ENCODE measurements around the gene MAPK8. TPM values are rescaled to one million over a fixed set of nuclear protein-coding genes. Genes with fewer than 3 reads are reported as not detected.

Gene MAPK8
- total RNA-seq, 3 donors from 2014 or later, result 47.1 to 56.4 (median 53.5) TPM

DNA sequence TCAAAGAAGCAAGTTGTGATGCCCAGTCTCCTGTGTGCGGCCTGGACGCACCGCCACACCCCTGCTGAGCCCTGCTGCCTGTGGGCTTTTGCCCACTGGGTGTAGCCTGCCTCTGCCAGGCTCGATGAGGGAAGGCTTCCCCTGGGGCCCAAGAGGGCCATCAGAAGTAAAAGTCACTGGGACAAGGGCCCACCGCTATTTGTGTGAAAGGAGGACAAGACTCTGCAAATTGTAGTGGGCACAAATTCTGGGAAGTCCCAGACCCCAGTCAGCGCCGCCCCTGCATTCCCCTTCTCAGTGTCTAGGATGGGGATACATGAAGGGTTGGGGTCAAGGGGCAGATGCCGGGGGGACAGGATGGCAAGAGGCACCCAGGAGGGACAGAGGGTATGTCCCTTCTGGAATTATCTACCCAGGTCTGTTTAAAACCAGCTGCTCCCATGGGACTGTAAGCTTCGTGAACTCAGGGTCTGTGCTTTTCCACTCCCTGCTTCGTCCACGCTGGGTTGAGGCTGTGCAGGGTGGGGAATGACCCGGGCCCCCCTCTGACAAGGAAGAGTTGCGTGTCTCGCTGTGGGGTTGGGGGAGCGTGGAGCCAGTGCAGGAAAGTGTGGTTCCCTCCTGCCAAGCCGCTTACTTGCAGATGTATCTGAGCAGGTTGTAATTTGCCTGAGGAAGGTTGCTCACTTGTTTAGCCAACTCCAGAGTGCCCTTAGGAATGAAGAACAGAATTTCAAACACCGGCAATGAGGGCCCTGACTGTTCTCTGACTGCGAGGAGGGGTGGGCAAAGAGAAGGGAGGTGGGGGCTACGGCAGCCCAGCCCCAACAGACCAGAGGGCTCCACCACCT, 147.2 kb downstream of the MAPK8 start:
- H3K36me3 ChIP-seq (ENCODE audit: low read depth), result no peaks in the 10 kb centered on the region
- H3K4me3 ChIP-seq, result no peak overlapping the region
- TF ChIP-seq, protein P1, sequence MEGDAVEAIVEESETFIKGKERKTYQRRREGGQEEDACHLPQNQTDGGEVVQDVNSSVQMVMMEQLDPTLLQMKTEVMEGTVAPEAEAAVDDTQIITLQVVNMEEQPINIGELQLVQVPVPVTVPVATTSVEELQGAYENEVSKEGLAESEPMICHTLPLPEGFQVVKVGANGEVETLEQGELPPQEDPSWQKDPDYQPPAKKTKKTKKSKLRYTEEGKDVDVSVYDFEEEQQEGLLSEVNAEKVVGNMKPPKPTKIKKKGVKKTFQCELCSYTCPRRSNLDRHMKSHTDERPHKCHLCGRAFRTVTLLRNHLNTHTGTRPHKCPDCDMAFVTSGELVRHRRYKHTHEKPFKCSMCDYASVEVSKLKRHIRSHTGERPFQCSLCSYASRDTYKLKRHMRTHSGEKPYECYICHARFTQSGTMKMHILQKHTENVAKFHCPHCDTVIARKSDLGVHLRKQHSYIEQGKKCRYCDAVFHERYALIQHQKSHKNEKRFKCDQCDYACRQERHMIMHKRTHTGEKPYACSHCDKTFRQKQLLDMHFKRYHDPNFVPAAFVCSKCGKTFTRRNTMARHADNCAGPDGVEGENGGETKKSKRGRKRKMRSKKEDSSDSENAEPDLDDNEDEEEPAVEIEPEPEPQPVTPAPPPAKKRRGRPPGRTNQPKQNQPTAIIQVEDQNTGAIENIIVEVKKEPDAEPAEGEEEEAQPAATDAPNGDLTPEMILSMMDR (IDR thresholded peaks at IDR 0.05), result no peak
- peak in 2 of 3 donors; percentile 3 to 33 for DNase-seq
- no peaks in the 10 kb centered on the region for H3K4me1 ChIP-seq (ENCODE audit: low read depth)
- intact Hi-C loops (cut with DNase I, micrococcal nuclease), result no loop called here
- H3K9me3 ChIP-seq, result no peaks in the 10 kb centered on the region
- ATAC-seq, result no peak

DNA sequence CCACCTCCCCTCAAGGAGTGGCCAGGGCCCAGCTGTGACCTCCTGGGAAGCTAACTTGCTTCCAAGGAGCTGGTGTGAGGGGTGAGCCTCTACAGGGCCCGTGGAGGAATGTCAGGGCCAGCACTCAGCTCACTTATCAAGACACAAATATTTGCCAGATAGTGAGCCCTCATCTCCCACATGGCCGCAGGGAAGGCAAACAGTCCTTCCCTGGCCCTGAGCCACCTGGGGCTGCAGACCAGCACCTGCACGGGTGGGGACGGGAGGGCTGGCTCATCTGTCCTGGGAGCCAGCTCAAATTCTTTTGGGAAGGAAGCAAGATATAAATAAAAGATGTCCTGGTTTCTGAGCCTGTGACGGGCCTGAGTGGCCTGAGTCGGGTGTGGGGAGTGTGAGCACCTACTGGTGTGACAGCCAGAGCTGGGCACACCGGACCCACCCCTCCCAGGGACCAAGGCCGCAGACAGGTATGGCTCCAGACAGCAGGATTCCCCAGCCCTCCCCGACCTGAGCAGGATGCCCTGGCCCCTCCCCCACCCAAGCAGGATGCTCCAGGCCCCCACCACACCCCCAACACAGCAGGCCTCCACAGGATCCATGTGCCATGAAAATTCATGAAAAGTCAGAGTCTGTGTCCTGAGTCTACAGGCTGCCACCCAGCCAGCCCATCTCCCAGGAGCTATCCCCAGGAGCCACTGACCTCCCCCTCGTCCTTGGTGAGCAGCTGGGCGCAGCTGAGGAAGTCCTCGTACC, 148.0 kb downstream of the MAPK8 start:
- intact Hi-C loops (cut with DNase I, micrococcal nuclease), result no loop called here
- no peak overlapping the region for H3K4me3 ChIP-seq
- H3K4me1 ChIP-seq (ENCODE audit: low read depth), result no peaks in the 10 kb centered on the region
- TF ChIP-seq, protein P1 (IDR thresholded peaks at IDR 0.05), result no peak
- DNase-seq, result peak in 2 of 3 donors; percentile 21 to 28
- H3K9me3 ChIP-seq, result no peaks in the 10 kb centered on the region
- ATAC-seq, result no peak
- H3K36me3 ChIP-seq (ENCODE audit: low read depth), result no peaks in the 10 kb centered on the region

DNA sequence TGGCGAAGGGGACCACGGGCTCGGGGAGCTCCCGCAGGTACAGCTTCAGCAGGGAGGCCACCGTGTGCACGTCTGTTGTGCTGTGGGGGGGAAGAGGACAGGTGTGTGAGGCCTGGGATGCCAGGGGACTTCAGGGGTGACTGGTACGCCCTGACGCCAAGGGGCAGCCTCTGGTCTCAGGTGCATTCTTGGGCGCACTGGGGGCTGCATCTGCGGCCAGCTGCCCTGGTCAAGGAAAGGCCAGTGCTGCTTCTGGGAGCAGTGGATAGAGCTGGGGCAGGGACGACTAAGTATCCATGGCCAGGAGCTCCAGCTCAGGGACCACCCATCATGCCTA, 148.5 kb downstream of the MAPK8 start:
- ATAC-seq (no peak), DNase-seq (peak in 1 of 3 donors; percentile 32)
- intact Hi-C loops (cut with DNase I, micrococcal nuclease), result no loop called here
- Histone ChIP-seq H3K4me1 (ENCODE audit: low read depth) (no peaks in the 10 kb centered on the region), H3K36me3 (ENCODE audit: low read depth) (no peaks in the 10 kb centered on the region), H3K4me3 (no peak overlapping the region), H3K9me3 (no peaks in the 10 kb centered on the region)
- TF ChIP-seq, protein P1 (IDR thresholded peaks at IDR 0.05), result no peak

DNA sequence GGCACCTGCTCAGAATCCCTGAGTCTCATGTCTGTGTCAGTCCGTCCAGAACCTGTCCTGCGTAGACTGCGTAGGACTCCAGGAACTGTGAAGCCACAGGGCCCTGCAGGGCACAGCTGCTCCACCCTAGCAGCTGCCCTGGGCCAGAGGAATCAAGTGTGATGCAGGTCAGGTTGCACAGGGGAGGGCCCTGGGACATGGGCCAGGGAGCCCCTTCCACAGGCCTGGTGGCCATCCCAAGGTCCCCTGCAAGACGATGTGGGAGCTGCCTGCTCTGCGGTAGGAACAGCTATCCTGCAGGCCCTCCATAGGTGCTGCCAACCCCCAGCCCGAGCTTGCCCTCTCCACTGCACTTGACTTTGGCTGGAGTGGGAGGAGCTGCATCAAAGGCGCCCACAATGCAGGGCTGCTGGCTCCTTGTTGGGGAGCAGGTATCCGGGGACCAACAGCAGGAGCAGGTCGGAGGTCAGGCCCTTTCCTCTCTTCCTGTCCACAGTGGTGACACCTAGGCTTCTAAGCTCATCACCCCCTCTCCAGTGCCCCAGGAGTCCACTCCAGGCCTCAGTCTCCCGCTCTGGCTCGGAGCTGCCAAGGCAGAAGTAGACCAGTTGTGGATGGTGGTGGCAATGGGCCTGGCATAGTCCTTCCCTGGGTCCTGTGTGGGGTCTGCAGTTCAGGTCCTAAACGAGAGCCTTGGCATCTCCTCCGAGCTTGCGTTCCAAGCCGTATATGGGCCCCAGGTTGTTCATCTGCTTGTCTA, 149.1 kb downstream of the MAPK8 start:
- H3K4me3 ChIP-seq, result no peak overlapping the region
- no peaks in the 10 kb centered on the region for H3K9me3 ChIP-seq
- intact Hi-C loops (cut with DNase I, micrococcal nuclease), result no loop called here
- no peaks in the 10 kb centered on the region for H3K36me3 ChIP-seq (ENCODE audit: low read depth)
- H3K4me1 ChIP-seq (ENCODE audit: low read depth), result no peaks in the 10 kb centered on the region
- ATAC-seq (no peak), DNase-seq (peak in 1 of 3 donors; percentile 36)
- TF ChIP-seq, protein P1 (IDR thresholded peaks at IDR 0.05), result no peak

DNA sequence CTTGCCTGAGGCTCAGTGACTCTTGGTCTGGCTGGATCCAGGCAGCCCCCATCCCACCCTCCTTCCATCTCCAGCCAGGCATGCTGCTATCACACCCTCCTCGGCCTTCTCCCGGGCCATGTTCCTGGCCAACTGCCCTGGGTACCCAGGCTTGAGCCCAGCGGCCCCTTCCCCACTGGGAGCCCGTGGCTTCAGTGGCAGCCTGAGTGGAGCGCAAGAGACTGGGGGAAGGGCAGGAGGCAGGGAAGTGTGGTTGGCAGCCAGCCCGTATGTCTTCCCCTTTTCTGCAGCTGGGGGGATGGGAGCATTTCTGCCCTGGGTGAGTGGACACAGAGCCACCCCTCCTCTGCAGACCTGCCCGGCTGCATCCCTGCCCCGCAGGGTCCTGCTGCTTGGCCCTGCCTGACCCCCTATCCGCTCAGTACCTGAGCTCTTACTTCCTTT, 149.9 kb downstream of the MAPK8 start:
- DNase-seq, result peak; percentile 45 to 56 (median 51)
- Histone ChIP-seq H3K4me1 (ENCODE audit: low read depth) (no peaks in the 10 kb centered on the region), H3K36me3 (ENCODE audit: low read depth) (no peaks in the 10 kb centered on the region), H3K4me3 (no peak overlapping the region), H3K9me3 (no peaks in the 10 kb centered on the region)
- TF ChIP-seq, protein P1 (IDR thresholded peaks at IDR 0.05), result no peak
- peak; percentile 44 for ATAC-seq
- intact Hi-C loops (cut with DNase I, micrococcal nuclease), result no loop called here
